ENCODE measurements around the gene TOP2B.

TOP2B gene

DNA sequence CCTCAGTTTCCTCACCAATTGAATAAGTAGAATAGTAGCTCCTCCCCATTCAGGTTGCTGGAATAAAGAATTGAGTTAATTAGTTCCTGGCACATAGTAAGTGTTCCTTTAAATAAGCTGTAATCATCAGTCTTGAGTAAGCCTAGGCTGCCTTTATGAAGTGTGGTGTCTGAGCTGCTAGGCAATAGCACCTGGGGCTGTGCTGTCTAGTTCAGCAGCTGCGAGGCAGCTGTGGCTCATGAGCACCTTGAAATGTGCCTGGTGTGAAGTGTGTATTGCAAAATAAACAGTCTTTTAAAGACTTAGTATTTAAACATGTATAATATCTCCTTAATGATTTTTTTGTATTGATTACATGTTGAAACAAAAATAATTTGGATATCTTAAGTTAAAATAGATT, 77.6 kb downstream of the TOP2B start:
- H3K4me1 Mint-ChIP-seq (ENCODE audit: low read depth) = no peaks in the 10 kb centered on the region
- H3K4me3 Mint-ChIP-seq = no peak overlapping the region

GRCh38 chr3:25586553-25586952, 78.2 kb downstream of the TOP2B start:
- no peaks in the 10 kb centered on the region for H3K9me3 Mint-ChIP-seq
- DNase-seq = no peak
- no peaks in the 10 kb centered on the region for H3K4me1 Mint-ChIP-seq (ENCODE audit: low read depth)
- no peaks in the 10 kb centered on the region for H3K36me3 Mint-ChIP-seq (ENCODE audit: low read depth)
- peaks cover 4% of the 10 kb centered on the region for H3K27me3 Mint-ChIP-seq
- H3K27ac Mint-ChIP-seq = no peak overlapping the region
- no peak overlapping the region for H3K4me3 Mint-ChIP-seq

More for the DNA sequence above, 77.6 kb downstream of the TOP2B start:
- Mint-ChIP-seq H3K27ac (no peak overlapping the region), H3K27me3 (peaks cover 4% of the 10 kb centered on the region), H3K36me3 (ENCODE audit: low read depth) (no peaks in the 10 kb centered on the region), H3K9me3 (no peaks in the 10 kb centered on the region)
- DNase-seq = no peak

GRCh38 chr3:25586167-25586505, 78.6 kb downstream of the TOP2B start:
- H3K4me1 Mint-ChIP-seq (ENCODE audit: low read depth) = no peaks in the 10 kb centered on the region
- no peak for DNase-seq
- H3K27ac Mint-ChIP-seq = no peak overlapping the region
- no peaks in the 10 kb centered on the region for H3K9me3 Mint-ChIP-seq
- no peaks in the 10 kb centered on the region for H3K36me3 Mint-ChIP-seq (ENCODE audit: low read depth)
- H3K27me3 Mint-ChIP-seq = peaks cover 4% of the 10 kb centered on the region
- no peak overlapping the region for H3K4me3 Mint-ChIP-seq

GRCh38 chr3:25585361-25586166, 79.1 kb downstream of the TOP2B start:
- no peaks in the 10 kb centered on the region for H3K9me3 Mint-ChIP-seq
- no peak overlapping the region for H3K4me3 Mint-ChIP-seq
- no peaks in the 10 kb centered on the region for H3K4me1 Mint-ChIP-seq (ENCODE audit: low read depth)
- no peak overlapping the region for H3K27ac Mint-ChIP-seq
- no peaks in the 10 kb centered on the region for H3K36me3 Mint-ChIP-seq (ENCODE audit: low read depth)
- DNase-seq = no peak
- peaks cover 4% of the 10 kb centered on the region for H3K27me3 Mint-ChIP-seq

- no peak for DNase-seq
- Mint-ChIP-seq H3K27me3 (peaks cover 4% of the 10 kb centered on the region), H3K4me1 (ENCODE audit: low read depth) (no peaks in the 10 kb centered on the region), H3K9me3 (no peaks in the 10 kb centered on the region), H3K36me3 (ENCODE audit: low read depth) (no peaks in the 10 kb centered on the region), H3K27ac (no peak overlapping the region), H3K4me3 (no peak overlapping the region)
Observed at GRCh38 chr3:25584011-25584789, 80.5 kb downstream of the TOP2B start.

GRCh38 chr3:25583343-25583742, 81.4 kb downstream of the TOP2B start:
- H3K36me3 Mint-ChIP-seq (ENCODE audit: low read depth) = no peaks in the 10 kb centered on the region
- DNase-seq = no peak
- no peak overlapping the region for H3K27ac Mint-ChIP-seq
- H3K9me3 Mint-ChIP-seq = no peaks in the 10 kb centered on the region
- peaks cover 4% of the 10 kb centered on the region for H3K27me3 Mint-ChIP-seq
- H3K4me3 Mint-ChIP-seq = no peak overlapping the region
- H3K4me1 Mint-ChIP-seq (ENCODE audit: low read depth) = no peaks in the 10 kb centered on the region

DNA sequence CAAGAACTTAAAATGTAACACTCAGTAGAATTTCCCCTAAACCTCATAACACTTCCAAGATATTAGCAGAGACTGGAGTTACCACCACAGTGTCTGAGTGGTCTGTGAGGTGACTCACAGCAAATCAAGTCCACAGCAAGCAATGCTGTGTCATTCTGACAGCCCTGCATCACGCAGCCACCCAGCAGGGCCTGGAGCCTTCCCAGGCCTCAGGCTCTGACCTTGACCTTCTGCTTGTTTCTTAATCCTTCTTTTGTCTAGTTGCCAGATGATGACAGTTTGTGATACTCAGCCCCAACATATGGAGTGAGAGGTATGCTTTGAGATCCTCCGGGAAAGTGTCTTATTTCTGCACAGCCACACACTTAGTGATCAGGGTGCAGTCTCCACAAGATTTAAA, 82.5 kb downstream of the TOP2B start:
- H3K36me3 Mint-ChIP-seq (ENCODE audit: low read depth) = no peaks in the 10 kb centered on the region
- no peak for DNase-seq
- no peaks in the 10 kb centered on the region for H3K4me1 Mint-ChIP-seq (ENCODE audit: low read depth)
- no peak overlapping the region for H3K27ac Mint-ChIP-seq
- H3K9me3 Mint-ChIP-seq = no peaks in the 10 kb centered on the region
- peaks cover 4% of the 10 kb centered on the region for H3K27me3 Mint-ChIP-seq
- no peak overlapping the region for H3K4me3 Mint-ChIP-seq

- DNase-seq = no peak
- H3K36me3 Mint-ChIP-seq (ENCODE audit: low read depth) = no peaks in the 10 kb centered on the region
- no peaks in the 10 kb centered on the region for H3K9me3 Mint-ChIP-seq
- H3K4me3 Mint-ChIP-seq = no peak overlapping the region
- no peak overlapping the region for H3K27ac Mint-ChIP-seq
- peaks cover 4% of the 10 kb centered on the region for H3K27me3 Mint-ChIP-seq
- no peaks in the 10 kb centered on the region for H3K4me1 Mint-ChIP-seq (ENCODE audit: low read depth)
Observed at GRCh38 chr3:25581823-25582222, 82.9 kb downstream of the TOP2B start.

DNA sequence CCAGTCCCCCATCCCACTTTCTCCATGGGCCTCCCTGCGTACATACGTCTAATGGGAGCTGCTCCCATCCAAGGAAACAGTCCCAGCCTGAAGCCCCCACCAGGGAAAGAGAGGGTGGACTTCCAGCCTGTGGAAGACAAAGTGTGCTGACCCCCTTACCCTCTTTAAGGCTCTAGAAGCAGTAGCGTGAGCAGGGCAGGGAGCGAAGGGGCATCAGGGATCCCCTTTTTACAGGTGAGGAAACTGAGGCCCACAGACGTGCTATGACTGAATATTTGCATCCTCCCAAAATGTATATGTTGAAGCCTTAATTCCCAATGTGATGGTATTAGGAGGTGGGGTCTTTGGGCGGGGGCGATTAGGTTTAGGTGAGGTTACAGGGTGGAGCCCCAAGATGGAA, 83.4 kb downstream of the TOP2B start:
- no peak overlapping the region for H3K27ac Mint-ChIP-seq
- no peaks in the 10 kb centered on the region for H3K36me3 Mint-ChIP-seq (ENCODE audit: low read depth)
- H3K27me3 Mint-ChIP-seq = peaks cover 6% of the 10 kb centered on the region
- H3K4me3 Mint-ChIP-seq = no peak overlapping the region
- no peaks in the 10 kb centered on the region for H3K9me3 Mint-ChIP-seq
- DNase-seq = no peak
- no peaks in the 10 kb centered on the region for H3K4me1 Mint-ChIP-seq (ENCODE audit: low read depth)

GRCh38 chr3:25580534-25580933, 84.2 kb downstream of the TOP2B start:
- Mint-ChIP-seq H3K4me3 (no peak overlapping the region), H3K27ac (no peak overlapping the region), H3K36me3 (ENCODE audit: low read depth) (no peaks in the 10 kb centered on the region), H3K9me3 (no peaks in the 10 kb centered on the region), H3K4me1 (ENCODE audit: low read depth) (no peaks in the 10 kb centered on the region), H3K27me3 (peaks cover 6% of the 10 kb centered on the region)
- no peak for DNase-seq

DNA sequence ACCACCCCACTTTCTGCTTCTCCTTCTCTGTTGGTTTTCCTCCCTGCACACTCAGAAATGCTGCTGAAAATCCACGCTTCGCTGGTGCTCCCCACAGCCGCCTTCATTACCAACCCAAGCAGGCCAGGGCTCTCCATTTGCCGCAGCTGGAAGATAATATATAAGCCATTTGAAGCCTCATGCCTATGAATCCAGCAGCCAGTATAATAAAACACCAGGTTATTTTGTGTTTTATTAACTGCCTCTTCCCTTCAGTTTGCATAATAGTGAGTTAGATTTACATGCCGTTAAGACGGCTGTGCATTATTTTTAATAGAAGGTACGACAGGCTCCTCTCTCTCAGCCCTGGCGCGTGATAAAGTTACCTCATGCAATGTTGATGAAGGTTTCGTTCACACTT, 86.6 kb downstream of the TOP2B start:
- Mint-ChIP-seq H3K36me3 (ENCODE audit: low read depth) (no peaks in the 10 kb centered on the region), H3K4me3 (no peak overlapping the region), H3K4me1 (ENCODE audit: low read depth) (no peaks in the 10 kb centered on the region), H3K27me3 (peaks cover 3% of the 10 kb centered on the region), H3K27ac (no peak overlapping the region), H3K9me3 (no peaks in the 10 kb centered on the region)
- DNase-seq = no peak

DNA sequence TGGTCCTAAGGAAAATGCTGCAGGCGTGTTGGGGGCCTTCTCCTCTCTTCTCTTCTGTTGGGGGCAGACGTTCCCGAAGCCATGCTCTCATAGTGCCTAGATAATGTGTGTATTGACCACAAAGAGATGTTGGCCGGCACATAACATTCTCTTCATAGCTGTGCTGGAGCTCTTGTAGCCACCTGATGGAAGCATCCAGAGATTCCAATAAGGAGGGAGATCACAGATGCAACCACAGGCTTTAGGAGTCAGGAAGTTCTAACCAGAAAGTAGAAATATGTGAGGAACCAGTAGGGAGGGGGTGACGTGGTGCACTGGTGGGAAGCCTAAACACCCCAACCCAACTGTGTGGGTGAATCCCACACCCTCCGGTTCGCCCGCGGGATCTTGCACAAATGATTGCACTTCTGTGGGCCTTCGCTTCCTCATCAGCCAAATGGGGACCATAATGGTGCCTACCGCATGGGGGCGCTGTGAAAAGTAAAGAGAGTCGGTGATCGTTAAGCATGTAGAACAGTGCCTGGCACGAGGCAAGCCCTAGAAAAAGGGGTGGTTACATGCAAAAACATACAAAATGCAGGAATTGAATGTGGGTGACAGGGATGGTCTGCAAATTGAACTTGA, 87.8 kb downstream of the TOP2B start:
- no peak overlapping the region for H3K27ac Mint-ChIP-seq
- H3K4me3 Mint-ChIP-seq = no peak overlapping the region
- H3K4me1 Mint-ChIP-seq (ENCODE audit: low read depth) = no peaks in the 10 kb centered on the region
- no peak for DNase-seq
- no peaks in the 10 kb centered on the region for H3K9me3 Mint-ChIP-seq
- H3K27me3 Mint-ChIP-seq = peaks cover 3% of the 10 kb centered on the region
- no peaks in the 10 kb centered on the region for H3K36me3 Mint-ChIP-seq (ENCODE audit: low read depth)

DNA sequence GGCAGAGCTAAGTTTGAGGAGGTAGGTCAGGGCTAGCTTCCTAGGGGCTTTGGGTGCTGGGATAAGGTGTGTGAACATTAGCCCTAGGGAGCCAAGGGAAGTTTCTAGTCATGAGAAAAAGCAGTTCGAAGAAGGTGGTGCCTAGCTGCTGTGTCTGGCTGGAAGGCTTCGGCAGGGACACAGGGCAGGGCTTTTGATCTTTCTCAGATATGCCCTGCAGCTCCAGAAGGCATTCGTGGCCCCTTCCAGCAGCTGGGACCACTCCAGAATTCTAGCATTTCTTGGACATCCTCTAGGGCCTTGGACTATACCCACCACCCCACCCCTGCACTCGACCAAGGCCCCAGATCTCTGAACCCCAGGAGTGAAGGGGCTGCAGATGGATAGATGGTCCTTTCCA, 88.6 kb downstream of the TOP2B start:
- Mint-ChIP-seq H3K9me3 (no peaks in the 10 kb centered on the region), H3K4me1 (ENCODE audit: low read depth) (no peaks in the 10 kb centered on the region), H3K4me3 (no peak overlapping the region), H3K27ac (no peak overlapping the region), H3K27me3 (peaks cover 3% of the 10 kb centered on the region), H3K36me3 (ENCODE audit: low read depth) (no peaks in the 10 kb centered on the region)
- DNase-seq = no peak

- peaks cover 3% of the 10 kb centered on the region for H3K27me3 Mint-ChIP-seq
- no peaks in the 10 kb centered on the region for H3K36me3 Mint-ChIP-seq (ENCODE audit: low read depth)
- no peak for DNase-seq
- H3K4me3 Mint-ChIP-seq = no peak overlapping the region
- H3K4me1 Mint-ChIP-seq (ENCODE audit: low read depth) = no peaks in the 10 kb centered on the region
- H3K27ac Mint-ChIP-seq = no peak overlapping the region
- no peaks in the 10 kb centered on the region for H3K9me3 Mint-ChIP-seq
Observed at GRCh38 chr3:25575001-25575400, 89.7 kb downstream of the TOP2B start.

DNA sequence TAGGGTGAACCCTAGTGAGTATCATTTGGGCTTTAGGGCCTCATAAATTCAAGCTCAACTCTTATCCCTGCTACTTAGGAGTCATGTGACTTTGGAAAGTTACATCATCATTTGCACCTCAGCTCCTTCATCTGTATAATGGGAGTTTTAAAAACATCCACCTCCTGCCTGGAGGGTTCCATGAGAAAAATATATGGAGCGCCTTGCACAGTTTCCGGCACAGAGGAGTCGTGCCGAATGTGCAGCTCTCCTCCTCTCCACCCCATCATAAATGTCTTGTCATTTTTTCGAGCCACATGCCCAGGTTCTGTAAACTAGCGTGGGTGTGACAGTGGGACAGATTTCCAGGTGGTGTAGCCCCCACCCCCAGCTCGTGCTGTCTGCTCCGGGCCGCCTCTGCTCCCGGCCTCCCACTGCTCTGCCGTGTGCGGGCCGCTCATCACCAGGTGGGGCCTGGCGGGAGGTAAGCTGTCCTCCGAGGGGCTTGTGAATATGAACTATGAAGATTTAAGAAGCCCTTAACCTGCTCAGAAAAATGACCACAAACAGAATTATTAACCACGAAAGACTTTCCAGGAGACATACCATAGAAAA, 90.4 kb downstream of the TOP2B start:
- Mint-ChIP-seq H3K9me3 (no peaks in the 10 kb centered on the region), H3K27ac (no peak overlapping the region), H3K4me3 (no peak overlapping the region), H3K4me1 (ENCODE audit: low read depth) (no peaks in the 10 kb centered on the region), H3K27me3 (peaks cover 3% of the 10 kb centered on the region), H3K36me3 (ENCODE audit: low read depth) (no peaks in the 10 kb centered on the region)
- DNase-seq = no peak

Measured in activated T-cell treated with anti-CD3 and anti-CD28 coated beads, Interleukin-2, amount 50 U/mL, for 24 hours (primary cell).